CD14-positive monocyte (primary cell): ENCODE data around the gene KLK7. TPM values are rescaled to one million over a fixed set of nuclear protein-coding genes. Genes with fewer than 3 reads are reported as not detected.

ENCODE experiments used
- DNase-seq, 3 donors: peaks; one replicate each; pipeline ENCODE4 v3.0.0-alpha.2; 2011 to 2022
- H2AFZ ChIP-seq: 2 replicates; pipeline ENCODE4 v1.6.0; 2012; ENCODE audit warnings: mild to moderate bottlenecking, low read depth, low read length, inconsistent platforms; ENCODE audit not compliant: insufficient read depth, poor library complexity, severe bottlenecking
- H3K27ac ChIP-seq, 2 donors: 1 replicate in 1 of 2; 2 replicates in 1 of 2; pipeline ENCODE4 v1.5.1; 2012 to 2013; ENCODE audit warnings: low read length in 2 of 2, control low read depth in 1 of 2, inconsistent platforms in 1 of 2, low read depth in 1 of 2, mild to moderate bottlenecking in 1 of 2
- H3K27me3 ChIP-seq, 2 donors: one replicate each; pipeline versions ENCODE4 v1.6.0 to v1.6.1; 2011 to 2013; ENCODE audit warnings: low read length in 2 of 2; ENCODE audit not compliant: control insufficient read depth in 2 of 2, insufficient read depth in 2 of 2
- H3K36me3 ChIP-seq, 2 donors: replicated peaks in 1 of 2; 1 replicate in 1 of 2; 2 replicates in 1 of 2; pipeline versions ENCODE4 v1.5.1 to v1.6.1; 2012 to 2013; ENCODE audit warnings: low read length in 2 of 2, control low read depth in 1 of 2, inconsistent platforms in 1 of 2, mild to moderate bottlenecking in 1 of 2; ENCODE audit not compliant: insufficient read depth in 2 of 2, control insufficient read depth in 1 of 2
- H3K4me1 ChIP-seq, 2 donors: 1 replicate in 1 of 2; 2 replicates in 1 of 2; pipeline versions ENCODE4 v1.5.1 to v1.6.1; 2012 to 2013; ENCODE audit warnings: low read length in 2 of 2, control low read depth in 1 of 2, inconsistent platforms in 1 of 2, mild to moderate bottlenecking in 1 of 2, moderate library complexity in 1 of 2; ENCODE audit not compliant: insufficient read depth in 2 of 2, control insufficient read depth in 1 of 2
- H3K4me2 ChIP-seq: replicated peaks from 2 replicates; pipeline ENCODE3; 2012; ENCODE audit warnings: low read length, moderate library complexity, mild to moderate bottlenecking; ENCODE audit not compliant: poor library complexity, severe bottlenecking; ENCODE audit errors: extremely low read depth
- H3K4me3 ChIP-seq, 3 experiments: fragments of 200-600 bp in 1 of 3; sonication (generic) in 1 of 3; replicated peaks in 1 of 3; 1 replicate in 2 of 3; 2 replicates in 1 of 3; pipeline ENCODE4 v1.5.1; 2011 to 2013; ENCODE audit warnings: low read length in 3 of 3, mild to moderate bottlenecking in 3 of 3, control low read depth in 2 of 3, low read depth in 2 of 3, inconsistent platforms in 1 of 3, moderate library complexity in 1 of 3
- H3K79me2 ChIP-seq: 2 replicates; pipeline ENCODE4 v1.6.0; 2012; ENCODE audit warnings: mild to moderate bottlenecking, control low read depth, inconsistent platforms, low read length, moderate library complexity; ENCODE audit not compliant: insufficient read depth
- H3K9ac ChIP-seq: 2 replicates; pipeline ENCODE4 v1.6.0; 2017; ENCODE audit warnings: low read length, mild to moderate bottlenecking; ENCODE audit not compliant: insufficient read depth, poor library complexity, severe bottlenecking
- H3K9me3 ChIP-seq, 2 donors: replicated peaks in 1 of 2; 1 replicate in 1 of 2; 2 replicates in 1 of 2; pipeline versions ENCODE4 v1.5.1 to v1.6.1; 2012 to 2013; ENCODE audit warnings: low read length in 2 of 2, control low read depth in 1 of 2; ENCODE audit not compliant: control insufficient read depth in 1 of 2, insufficient read depth in 1 of 2
- H4K20me1 ChIP-seq: 2 replicates; pipeline ENCODE4 v1.6.0; 2012; ENCODE audit warnings: mild to moderate bottlenecking, low read length, control low read depth, moderate library complexity; ENCODE audit not compliant: insufficient read depth
- H3K27ac Mint-ChIP-seq, 7 donors: one replicate each; pipeline ENCODE4 v1.8.0; 2020; ENCODE audit warnings: mild to moderate bottlenecking in 7 of 7, mixed read lengths in 7 of 7, moderate library complexity in 6 of 7, inconsistent platforms in 2 of 7
- H3K27me3 Mint-ChIP-seq, 3 donors: one replicate each; pipeline ENCODE4 v1.8.0; 2021 to 2022; ENCODE audit warnings: low read depth in 3 of 3, mild to moderate bottlenecking in 3 of 3, mixed read lengths in 3 of 3, moderate library complexity in 3 of 3, inconsistent platforms in 1 of 3
- H3K36me3 Mint-ChIP-seq, 2 donors: one replicate each; pipeline ENCODE4 v1.8.0; 2020; ENCODE audit warnings: mixed read lengths in 2 of 2, inconsistent platforms in 1 of 2, mild to moderate bottlenecking in 1 of 2
- H3K4me1 Mint-ChIP-seq: one replicate; pipeline ENCODE4 v1.8.0; 2020; ENCODE audit warnings: mild to moderate bottlenecking, mixed read lengths
- H3K4me3 Mint-ChIP-seq, 2 donors: one replicate each; pipeline ENCODE4 v1.8.0; 2020; ENCODE audit warnings: mild to moderate bottlenecking in 2 of 2, mixed read lengths in 2 of 2, moderate library complexity in 1 of 2
- H3K9me3 Mint-ChIP-seq, 7 donors: one replicate each; pipeline ENCODE4 v1.8.0; 2020 to 2022; ENCODE audit warnings: mixed read lengths in 7 of 7, mild to moderate bottlenecking in 6 of 7, moderate library complexity in 6 of 7, inconsistent platforms in 2 of 7
- CTCF ChIP-seq: fragments of 200-600 bp; IDR thresholded peaks from one replicate; pipeline ENCODE4 v1.8.0; 2022; ENCODE audit warnings: antibody characterized with exemption, mild to moderate bottlenecking
- WGBS: methylation state at CpG from one replicate; pipeline ENCODE4 v1.1.5; 2013; ENCODE audit warnings: missing lambda C conversion rate; ENCODE audit not compliant: insufficient coverage; 5-methylcytosine and 5-hydroxymethylcytosine counted together
- intact Hi-C, 2 donors: fragments of 100-400 bp; cut with micrococcal nuclease; formaldehyde crosslinking; loops; one replicate each; pipeline versions ENCODE4 v1.15.0 to v1.15.1; 2023
- polyA plus RNA-seq, 3 donors: library from polyadenylated mRNA; depleted of rRNA in 1 of 3; unstranded in 2 of 3; stranded (reverse) in 1 of 3; fragments of 300-500 nt in 2 of 3; fragments of >200 nt in 1 of 3; fragmentation: Illumina TruSeq in 2 of 3; gene quantifications; 1 replicate in 2 of 3; 2 replicates in 1 of 3; pipeline ENCODE4 v1.2.3, GENCODE V29; 2012 to 2021

KLK7 gene
- polyA plus RNA-seq, 3 donors, result not detected

GRCh38 chr19:50943074-50943828, 40.5 kb downstream of the KLK7 start:
- H3K9ac ChIP-seq, result no peak overlapping the region
- H2AFZ ChIP-seq, result no peak overlapping the region
- no peak for TF ChIP-seq CTCF
- intact Hi-C loops, result no loop called here
- no peaks in the 10 kb centered on the region for H4K20me1 ChIP-seq
- Mint-ChIP-seq H3K9me3 (peaks cover 4 to 14% (median 7%) of the 10 kb centered on the region in 7 donors), H3K4me3 (no peak overlapping the region), H3K27ac (no peak overlapping the region), H3K36me3 (no peaks in the 10 kb centered on the region), H3K27me3 (peaks cover 4 to 8% (median 5%) of the 10 kb centered on the region in 3 donors), H3K4me1 (no peaks in the 10 kb centered on the region)
- no peaks in the 10 kb centered on the region for H3K36me3 ChIP-seq
- no peaks in the 10 kb centered on the region for H3K27me3 ChIP-seq
- H3K4me1 ChIP-seq, result no peaks in the 10 kb centered on the region
- 88% methylated on average over 6 of the region's 10 CpGs for WGBS
- no peaks in the 10 kb centered on the region for H3K79me2 ChIP-seq
- no peak overlapping the region for H3K4me3 ChIP-seq
- no peak overlapping the region for H3K27ac ChIP-seq
- DNase-seq, result no peak
- H3K9me3 ChIP-seq, result peaks cover 0 to 12% of the 10 kb centered on the region in 2 donors
- H3K4me2 ChIP-seq, result no peak overlapping the region

- no CpG with 5 or more reads among the region's 2 CpGs for WGBS
- Mint-ChIP-seq H3K27me3 (peaks cover 9 to 10% (median 9%) of the 10 kb centered on the region in 3 donors), H3K27ac (no peak overlapping the region), H3K36me3 (no peaks in the 10 kb centered on the region), H3K9me3 (peaks cover 4 to 14% (median 7%) of the 10 kb centered on the region in 7 donors), H3K4me1 (no peaks in the 10 kb centered on the region), H3K4me3 (no peak overlapping the region)
- peak in 1 of 3 donors; percentile 19 for DNase-seq
- intact Hi-C loops, result no loop called here
- Histone ChIP-seq H3K4me2 (no peak overlapping the region), H3K27me3 (no peaks in the 10 kb centered on the region), H3K27ac (no peak overlapping the region), H3K4me1 (no peaks in the 10 kb centered on the region), H4K20me1 (no peaks in the 10 kb centered on the region), H2AFZ (no peak overlapping the region), H3K9ac (no peak overlapping the region), H3K4me3 (no peak overlapping the region), H3K9me3 (peaks cover 0 to 12% of the 10 kb centered on the region in 2 donors), H3K36me3 (no peaks in the 10 kb centered on the region), H3K79me2 (no peaks in the 10 kb centered on the region)
- no peak for TF ChIP-seq CTCF
Observed at GRCh38 chr19:50939596-50939995, 44.1 kb downstream of the KLK7 start.
